PC-9 (cell line): ENCODE data around the gene TCEANC.

ENCODE experiments used
- EZH2 ChIP-seq: fragments of 200-600 bp; sonication (generic); IDR thresholded peaks from 2 replicates; pipeline ENCODE4 v1.8.0; 2017; ENCODE audit warnings: antibody characterized with exemption, low read depth
- TF ChIP-seq, protein P1 (sequence below): fragments of 200-600 bp; sonication (generic); conservative IDR thresholded peaks from 2 replicates; pipeline ENCODE4 v1.6.1; 2017; ENCODE audit warnings: mixed run types, antibody characterized with exemption, mild to moderate bottlenecking, moderate library complexity

DNA sequence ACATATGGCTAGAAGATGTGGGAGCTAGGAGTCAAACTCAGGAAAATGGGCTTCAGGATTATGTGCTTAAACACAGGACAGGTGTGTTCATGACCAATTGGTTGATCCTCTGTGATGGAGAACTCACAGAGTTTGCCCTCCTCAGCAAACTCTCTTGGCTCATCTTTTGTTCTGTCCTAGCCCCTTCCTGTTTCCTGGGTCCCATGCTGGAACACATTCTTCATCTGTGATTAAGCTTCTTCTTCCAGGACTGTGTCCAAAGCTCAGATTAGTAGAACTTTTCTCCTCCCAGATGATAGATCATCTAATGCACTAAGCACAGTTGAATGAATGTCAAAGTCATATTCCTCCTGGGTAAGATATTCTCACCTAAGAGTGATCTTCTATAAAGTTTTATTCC lies 38.8 kb upstream of the TCEANC start:
- TF ChIP-seq, protein P1, sequence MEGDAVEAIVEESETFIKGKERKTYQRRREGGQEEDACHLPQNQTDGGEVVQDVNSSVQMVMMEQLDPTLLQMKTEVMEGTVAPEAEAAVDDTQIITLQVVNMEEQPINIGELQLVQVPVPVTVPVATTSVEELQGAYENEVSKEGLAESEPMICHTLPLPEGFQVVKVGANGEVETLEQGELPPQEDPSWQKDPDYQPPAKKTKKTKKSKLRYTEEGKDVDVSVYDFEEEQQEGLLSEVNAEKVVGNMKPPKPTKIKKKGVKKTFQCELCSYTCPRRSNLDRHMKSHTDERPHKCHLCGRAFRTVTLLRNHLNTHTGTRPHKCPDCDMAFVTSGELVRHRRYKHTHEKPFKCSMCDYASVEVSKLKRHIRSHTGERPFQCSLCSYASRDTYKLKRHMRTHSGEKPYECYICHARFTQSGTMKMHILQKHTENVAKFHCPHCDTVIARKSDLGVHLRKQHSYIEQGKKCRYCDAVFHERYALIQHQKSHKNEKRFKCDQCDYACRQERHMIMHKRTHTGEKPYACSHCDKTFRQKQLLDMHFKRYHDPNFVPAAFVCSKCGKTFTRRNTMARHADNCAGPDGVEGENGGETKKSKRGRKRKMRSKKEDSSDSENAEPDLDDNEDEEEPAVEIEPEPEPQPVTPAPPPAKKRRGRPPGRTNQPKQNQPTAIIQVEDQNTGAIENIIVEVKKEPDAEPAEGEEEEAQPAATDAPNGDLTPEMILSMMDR: no peak
- no peak for TF ChIP-seq EZH2
